Coronary artery (tissue), 2 donors: ENCODE data around the gene POMT2.
"Not testable (repeated sequence)": the region's sequence is repeated elsewhere in the genome, so short reads cannot be mapped to it uniquely, and the experiment has no call there.

Source experiments
- DNase-seq: peaks from one replicate; pipeline ENCODE4 v3.0.0-alpha.2; 2017; ENCODE audit warnings: low spot score
- H3K27ac ChIP-seq, 2 donors: fragments of 200-600 bp; sonication (generic); one replicate each; pipeline ENCODE4 v1.5.1; 2016 to 2019
- H3K4me3 ChIP-seq: fragments of 200-600 bp; sonication (generic); 2 replicates; pipeline ENCODE4 v1.5.1; 2016; ENCODE audit warnings: mild to moderate bottlenecking, moderate library complexity
- TF ChIP-seq, protein P1 (sequence below): fragments of 200-600 bp; sonication (generic); IDR thresholded peaks from one replicate; pipeline ENCODE4 v1.5.1; 2019; ENCODE audit warnings: antibody characterized with exemption

Gene POMT2

GRCh38 chr14:77284066-77284465 lies 36.6 kb downstream of the POMT2 start:
- no peak overlapping the region for H3K27ac ChIP-seq

DNA sequence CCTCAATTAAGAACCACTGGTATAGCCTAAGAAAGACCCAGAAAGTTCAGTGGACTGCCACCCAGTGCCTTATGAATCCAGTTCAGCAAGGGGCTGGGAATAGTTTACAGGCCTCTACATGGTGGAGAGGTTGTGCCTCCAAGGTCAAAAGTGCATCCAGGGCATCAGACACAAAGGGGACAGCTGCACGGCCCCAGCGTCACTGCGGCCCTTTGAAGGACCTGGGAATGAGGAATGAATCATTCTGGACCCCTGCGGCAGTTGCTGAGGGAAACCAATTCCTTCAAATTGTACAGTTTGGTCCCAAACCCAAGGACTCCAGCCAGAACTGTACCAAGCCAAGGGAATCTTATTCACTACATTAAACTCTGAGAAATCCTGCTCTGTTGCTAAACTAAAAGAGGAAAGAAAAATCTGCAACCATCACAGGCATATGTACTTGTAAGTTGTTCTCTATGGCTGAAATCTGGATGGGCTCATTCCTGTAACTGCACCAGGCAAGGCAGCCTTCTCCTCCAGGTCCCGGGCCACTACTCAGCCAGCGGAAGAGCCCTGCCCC lies 38.8 kb downstream of the POMT2 start:
- TF ChIP-seq, protein P1, sequence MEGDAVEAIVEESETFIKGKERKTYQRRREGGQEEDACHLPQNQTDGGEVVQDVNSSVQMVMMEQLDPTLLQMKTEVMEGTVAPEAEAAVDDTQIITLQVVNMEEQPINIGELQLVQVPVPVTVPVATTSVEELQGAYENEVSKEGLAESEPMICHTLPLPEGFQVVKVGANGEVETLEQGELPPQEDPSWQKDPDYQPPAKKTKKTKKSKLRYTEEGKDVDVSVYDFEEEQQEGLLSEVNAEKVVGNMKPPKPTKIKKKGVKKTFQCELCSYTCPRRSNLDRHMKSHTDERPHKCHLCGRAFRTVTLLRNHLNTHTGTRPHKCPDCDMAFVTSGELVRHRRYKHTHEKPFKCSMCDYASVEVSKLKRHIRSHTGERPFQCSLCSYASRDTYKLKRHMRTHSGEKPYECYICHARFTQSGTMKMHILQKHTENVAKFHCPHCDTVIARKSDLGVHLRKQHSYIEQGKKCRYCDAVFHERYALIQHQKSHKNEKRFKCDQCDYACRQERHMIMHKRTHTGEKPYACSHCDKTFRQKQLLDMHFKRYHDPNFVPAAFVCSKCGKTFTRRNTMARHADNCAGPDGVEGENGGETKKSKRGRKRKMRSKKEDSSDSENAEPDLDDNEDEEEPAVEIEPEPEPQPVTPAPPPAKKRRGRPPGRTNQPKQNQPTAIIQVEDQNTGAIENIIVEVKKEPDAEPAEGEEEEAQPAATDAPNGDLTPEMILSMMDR: no peak
- no peak overlapping the region for H3K27ac ChIP-seq
- no peak for DNase-seq
- no peak overlapping the region for H3K4me3 ChIP-seq

More at GRCh38 chr14:77284066-77284465, 36.6 kb downstream of the POMT2 start:
- H3K4me3 ChIP-seq: no peak overlapping the region
- no peak for DNase-seq
- TF ChIP-seq, protein P1: no peak

- not testable (repeated sequence) for DNase-seq, H3K4me3 ChIP-seq, H3K27ac ChIP-seq
These were observed 39.8 kb downstream of the POMT2 start for GRCh38 chr14:77280921-77281320.

DNA sequence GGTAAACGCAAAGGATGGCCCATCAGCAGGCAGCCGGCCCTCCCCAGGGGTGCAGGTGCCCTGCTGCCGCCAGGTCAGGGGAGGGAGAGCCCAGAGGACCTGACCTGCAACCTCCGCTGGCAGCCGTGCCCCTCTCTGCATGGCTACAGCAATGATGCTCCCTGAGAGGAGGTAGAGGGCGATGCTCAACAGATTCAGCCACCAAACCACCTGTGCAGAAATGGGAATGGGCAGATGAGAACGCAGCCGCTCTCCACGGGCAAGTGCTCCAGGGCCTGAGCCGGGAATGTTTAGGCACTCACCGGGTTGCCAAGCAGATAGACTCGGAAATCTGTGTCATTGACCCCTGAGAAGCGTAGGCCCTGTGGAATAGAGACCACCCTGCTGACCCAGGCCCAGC lies 41.0 kb downstream of the POMT2 start:
- H3K27ac ChIP-seq: no peak overlapping the region
- DNase-seq: no peak
- H3K4me3 ChIP-seq: no peak overlapping the region
- TF ChIP-seq, protein P1: no peak

DNA sequence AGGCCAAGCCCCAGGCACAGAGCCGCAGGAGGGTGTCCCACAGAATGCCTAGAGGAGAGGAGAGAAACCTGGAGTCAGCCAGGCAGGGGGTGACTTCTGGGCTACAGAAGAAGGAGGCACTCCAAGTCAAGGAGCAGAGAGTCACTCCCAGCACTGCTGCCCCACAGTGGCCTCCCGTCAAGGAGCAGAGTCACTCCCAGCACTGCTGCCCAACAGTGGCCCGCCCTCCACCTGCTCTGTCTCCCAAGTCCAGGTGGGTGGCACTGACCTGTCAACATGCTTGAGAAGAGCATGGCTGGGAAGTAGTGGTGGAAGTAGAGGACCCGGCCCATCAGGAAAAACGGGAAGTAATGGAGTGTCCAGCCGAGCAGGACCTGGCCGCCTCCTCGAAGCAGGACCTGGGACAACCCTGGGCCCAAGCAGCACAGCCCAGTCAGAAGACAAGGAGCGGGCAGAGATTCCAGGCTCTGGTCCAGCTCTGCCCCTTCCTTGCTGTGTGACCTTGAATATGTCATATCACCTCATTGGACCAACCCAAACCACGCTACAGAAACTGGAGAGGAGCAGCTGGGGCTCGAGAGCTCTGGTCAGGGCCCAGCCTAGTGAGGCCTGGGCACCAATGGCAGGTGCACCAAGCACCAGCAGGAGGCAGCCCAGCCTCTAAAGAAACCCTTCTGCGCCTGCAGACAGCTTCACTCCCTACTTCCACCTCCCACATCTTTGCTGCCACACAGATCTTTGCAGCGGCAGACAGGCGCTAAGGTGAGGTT lies 42.0 kb downstream of the POMT2 start:
- TF ChIP-seq, protein P1: no peak

GRCh38 chr14:77276959-77277358 lies 43.7 kb downstream of the POMT2 start:
- DNase-seq: no peak
- TF ChIP-seq, protein P1: no peak
- no peak overlapping the region for H3K27ac ChIP-seq
- H3K4me3 ChIP-seq: no peak overlapping the region

More for the DNA sequence above, 42.0 kb downstream of the POMT2 start:
- no peak for DNase-seq
- no peak overlapping the region for H3K4me3 ChIP-seq
- no peak overlapping the region for H3K27ac ChIP-seq

DNA sequence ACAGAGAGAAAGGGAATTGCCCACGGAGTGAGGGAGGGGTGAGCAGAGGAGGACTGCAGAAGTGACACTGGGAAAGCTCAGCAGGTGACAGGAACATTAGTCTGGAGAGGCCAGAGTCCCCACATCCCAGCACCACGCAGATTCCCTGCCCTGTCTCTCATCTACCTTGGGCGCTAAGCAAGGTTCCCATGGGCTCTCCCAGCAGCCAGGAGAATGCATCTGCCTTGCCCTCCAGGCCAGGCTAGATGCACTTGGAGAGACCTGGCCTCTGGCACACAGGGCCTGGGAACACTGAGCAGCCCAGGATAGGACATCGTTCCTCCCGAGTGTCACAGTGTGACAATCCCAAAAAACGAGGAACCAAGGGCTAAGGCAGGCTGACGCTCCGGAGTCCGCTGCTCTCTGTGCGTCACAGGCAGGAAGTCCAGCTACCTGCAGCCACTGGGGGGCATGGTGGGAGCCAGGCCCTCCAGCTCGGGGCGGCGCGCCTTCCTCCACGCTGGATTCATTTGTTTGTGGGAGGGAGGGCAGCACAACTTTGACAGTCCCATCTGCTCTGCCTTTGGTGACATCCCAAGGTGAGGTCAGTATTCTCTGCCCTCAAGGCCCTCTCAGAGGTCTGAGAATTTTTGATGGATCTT lies 44.3 kb downstream of the POMT2 start:
- DNase-seq: no peak
- Histone ChIP-seq H3K27ac (no peak overlapping the region), H3K4me3 (no peak overlapping the region)
- TF ChIP-seq, protein P1: no peak
